Peyer's patch (tissue), 4 donors: ENCODE data around the gene TBXT. TPM values are rescaled to one million over a fixed set of nuclear protein-coding genes. Genes with fewer than 3 reads are reported as not detected.
"Not testable (repeated sequence)": the region's sequence is repeated elsewhere in the genome, so short reads cannot be mapped to it uniquely, and the experiment has no call there.

ENCODE experiments used
- DNase-seq, 3 donors: peaks; one replicate each; pipeline ENCODE4 v3.0.0-alpha.2; 2017 to 2019
- H3K27ac ChIP-seq, 4 donors: fragments of 200-600 bp; sonication (generic); one replicate each; pipeline ENCODE4 v1.5.1; 2016 to 2019
- H3K27me3 ChIP-seq, 2 donors: fragments of 200-600 bp; sonication (generic); one replicate each; pipeline ENCODE4 v1.5.1; 2019
- H3K36me3 ChIP-seq, 3 donors: fragments of 200-600 bp; sonication (generic); one replicate each; pipeline ENCODE4 v1.5.1; 2016 to 2019
- H3K4me1 ChIP-seq, 4 donors: fragments of 200-600 bp; sonication (generic); one replicate each; pipeline ENCODE4 v1.5.1; 2016 to 2019
- H3K4me3 ChIP-seq, 4 donors: fragments of 200-600 bp; sonication (generic); 1 replicate in 3 of 4; 2 replicates in 1 of 4; pipeline ENCODE4 v1.5.1; 2016 to 2019; ENCODE audit warnings: mild to moderate bottlenecking in 1 of 4
- H3K9me3 ChIP-seq, 4 donors: fragments of 200-600 bp; sonication (generic); one replicate each; pipeline ENCODE4 v1.5.1; 2016 to 2019; ENCODE audit warnings: mild to moderate bottlenecking in 1 of 4
- CTCF ChIP-seq, 6 experiments: fragments of 450-650 bp in 4 of 6; fragments of 200-600 bp in 2 of 6; sonication (generic) in 1 of 6; IDR thresholded peaks; one replicate each; pipeline ENCODE4 v1.5.1; 2017 to 2019; ENCODE audit warnings: antibody characterized with exemption in 6 of 6, mild to moderate bottlenecking in 3 of 6, moderate library complexity in 1 of 6
- POLR2A ChIP-seq, 2 donors: fragments of 450-650 bp; IDR thresholded peaks; one replicate each; pipeline ENCODE4 v1.5.1; 2017; ENCODE audit warnings: antibody characterized with exemption in 2 of 2, mild to moderate bottlenecking in 2 of 2, moderate library complexity in 2 of 2
- total RNA-seq, 4 donors: library from RNA; depleted of rRNA; stranded (reverse); fragments of >200 nt; gene quantifications; one replicate each; pipeline ENCODE4 v1.1.0, GENCODE V29; 2016

Gene TBXT
- total RNA-seq, 4 donors from 2014 or later, result not detected

GRCh38 chr6:166176106-166176505 is 8.5 kb upstream of the TBXT start:
- TF ChIP-seq CTCF (IDR thresholded peaks at IDR 0.05), result no peak
- no peak for TF ChIP-seq POLR2A (IDR thresholded peaks at IDR 0.05)
- H3K9me3 ChIP-seq, result no peaks in the 10 kb centered on the region
- no peak overlapping the region for H3K4me3 ChIP-seq
- no peak overlapping the region for H3K27ac ChIP-seq
- no peaks in the 10 kb centered on the region for H3K4me1 ChIP-seq
- no peak for DNase-seq
- H3K27me3 ChIP-seq, result no peaks in the 10 kb centered on the region
- no peaks in the 10 kb centered on the region for H3K36me3 ChIP-seq

- H3K27me3 ChIP-seq, H3K4me1 ChIP-seq, H3K27ac ChIP-seq, H3K36me3 ChIP-seq, H3K4me3 ChIP-seq, H3K9me3 ChIP-seq, DNase-seq: not testable (repeated sequence)
These were observed 7.4 kb upstream of the TBXT start for GRCh38 chr6:166175093-166175492.

GRCh38 chr6:166174031-166174430 is 6.4 kb upstream of the TBXT start:
- TF ChIP-seq CTCF (IDR thresholded peaks at IDR 0.05) (no peak), POLR2A (IDR thresholded peaks at IDR 0.05) (no peak)
- Histone ChIP-seq H3K27ac (no peak overlapping the region), H3K4me1 (peaks cover 0 to 4% (median 0%) of the 10 kb centered on the region in 4 donors), H3K9me3 (no peaks in the 10 kb centered on the region), H3K4me3 (no peak overlapping the region), H3K27me3 (peaks cover 0 to 3% of the 10 kb centered on the region in 2 donors), H3K36me3 (no peaks in the 10 kb centered on the region)
- DNase-seq, result no peak

- H3K9me3 ChIP-seq, result no peaks in the 10 kb centered on the region
- no peak overlapping the region for H3K4me3 ChIP-seq
- peaks cover 0 to 10% (median 2%) of the 10 kb centered on the region in 4 donors for H3K4me1 ChIP-seq
- no peak for TF ChIP-seq POLR2A (IDR thresholded peaks at IDR 0.05)
- no peak for TF ChIP-seq CTCF (IDR thresholded peaks at IDR 0.05)
- no peaks in the 10 kb centered on the region for H3K36me3 ChIP-seq
- no peak overlapping the region for H3K27ac ChIP-seq
- peaks cover 0 to 8% of the 10 kb centered on the region in 2 donors for H3K27me3 ChIP-seq
- DNase-seq, result no peak
These were observed 5.8 kb upstream of the TBXT start for GRCh38 chr6:166173281-166173951.

GRCh38 chr6:166172546-166172945 is 4.9 kb upstream of the TBXT start:
- H3K4me3 ChIP-seq, result no peak overlapping the region
- H3K4me1 ChIP-seq, result peaks cover 0 to 19% (median 6%) of the 10 kb centered on the region in 4 donors
- H3K27me3 ChIP-seq, result peaks cover 0 to 17% of the 10 kb centered on the region in 2 donors
- H3K27ac ChIP-seq, result no peak overlapping the region
- TF ChIP-seq POLR2A (IDR thresholded peaks at IDR 0.05) (no peak), CTCF (IDR thresholded peaks at IDR 0.05) (no peak)
- H3K9me3 ChIP-seq, result no peaks in the 10 kb centered on the region
- DNase-seq, result no peak
- no peaks in the 10 kb centered on the region for H3K36me3 ChIP-seq

- H3K27me3 ChIP-seq, result peaks cover 0 to 29% of the 10 kb centered on the region in 2 donors
- no peak overlapping the region for H3K27ac ChIP-seq
- peaks cover 0 to 25% (median 12%) of the 10 kb centered on the region in 4 donors for H3K4me1 ChIP-seq
- H3K36me3 ChIP-seq, result no peaks in the 10 kb centered on the region
- no peak overlapping the region for H3K4me3 ChIP-seq
- DNase-seq, result no peak
- no peak for TF ChIP-seq CTCF (IDR thresholded peaks at IDR 0.05)
- H3K9me3 ChIP-seq, result no peaks in the 10 kb centered on the region
These were observed 2.1 kb upstream of the TBXT start for GRCh38 chr6:166169549-166170421.
